ENCODE measurements around the gene C5orf47.

Gene C5orf47

GRCh38 chr5:174044466-174045254 lies 55.7 kb downstream of the C5orf47 start:
- no peak for DNase-seq

GRCh38 chr5:174045470-174046025 lies 56.6 kb downstream of the C5orf47 start, which contains the start of gene NSG2:
NSG2 (plus strand) TSS chr5:174045706; CDS start chr5:174046756, 1,050 bp downstream.
- peak; percentile 65 for DNase-seq

- no peak for DNase-seq
Observed at GRCh38 chr5:174046558-174046957, 57.6 kb downstream of the C5orf47 start.

- no peak for DNase-seq
Observed at GRCh38 chr5:174047472-174048099, 58.6 kb downstream of the C5orf47 start.

- DNase-seq = no peak
Observed at GRCh38 chr5:174052636-174053035, 63.7 kb downstream of the C5orf47 start.

- no peak for DNase-seq
Observed at GRCh38 chr5:174053905-174054304, 64.9 kb downstream of the C5orf47 start.
